ENCODE data around the gene PCYT2.

PCYT2 gene

GRCh38 chr17:81912441-81913309 lies 1.5 kb upstream of the PCYT2 start:
- no peak for DNase-seq (ENCODE audit: low read depth)

- DNase-seq (ENCODE audit: low read depth) = no peak
These were observed 770 bp upstream of the PCYT2 start for GRCh38 chr17:81911969-81912368.

- no peak for DNase-seq (ENCODE audit: low read depth)
These were observed 341 bp downstream of the PCYT2 start for GRCh38 chr17:81910840-81911276.

DNA sequence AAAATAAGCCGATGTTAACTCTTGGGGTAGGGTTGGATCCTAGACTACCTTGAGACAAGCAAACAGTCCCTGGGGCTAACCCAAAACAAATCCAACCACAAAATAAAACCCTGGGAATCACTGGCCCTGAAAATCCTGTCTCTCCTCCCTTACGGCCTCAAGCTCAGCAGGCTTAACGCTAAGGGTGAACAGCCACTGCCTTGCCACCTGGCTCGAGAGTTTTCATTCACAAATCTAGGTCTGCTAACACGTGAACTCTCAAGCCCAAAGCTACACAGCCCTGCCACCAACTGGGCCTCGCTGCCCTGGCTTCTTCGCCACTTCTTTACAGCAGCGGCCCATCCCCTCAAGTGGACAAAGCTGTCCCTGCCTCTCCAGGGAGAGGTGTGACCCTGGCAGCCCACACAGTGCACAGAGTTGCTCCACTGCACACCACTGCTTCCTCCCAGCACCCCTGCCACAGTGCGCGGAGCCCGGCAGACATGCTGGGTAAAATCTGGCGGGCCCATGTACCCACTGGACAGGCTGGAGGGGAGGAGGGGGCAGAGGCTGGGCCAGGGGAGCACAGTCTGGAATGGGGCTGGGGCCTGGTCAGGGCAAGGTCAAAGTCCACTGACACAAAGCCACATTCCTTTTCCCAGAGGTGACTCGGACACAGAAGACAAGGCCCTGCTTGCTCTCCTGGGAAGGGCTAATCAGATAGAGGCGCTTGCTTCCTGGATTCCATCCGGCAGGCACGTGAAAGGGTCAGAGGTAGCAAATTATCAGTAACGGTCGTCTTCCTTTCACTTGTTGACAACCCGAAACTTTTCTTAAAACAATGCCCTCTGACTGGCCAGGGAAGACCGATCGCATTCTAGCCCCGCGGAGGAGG lies 996 bp downstream of the PCYT2 start:
- DNase-seq (ENCODE audit: low read depth) = no peak

- DNase-seq (ENCODE audit: low read depth) = no peak
These were observed 2.0 kb downstream of the PCYT2 start for GRCh38 chr17:81909231-81909630.

DNA sequence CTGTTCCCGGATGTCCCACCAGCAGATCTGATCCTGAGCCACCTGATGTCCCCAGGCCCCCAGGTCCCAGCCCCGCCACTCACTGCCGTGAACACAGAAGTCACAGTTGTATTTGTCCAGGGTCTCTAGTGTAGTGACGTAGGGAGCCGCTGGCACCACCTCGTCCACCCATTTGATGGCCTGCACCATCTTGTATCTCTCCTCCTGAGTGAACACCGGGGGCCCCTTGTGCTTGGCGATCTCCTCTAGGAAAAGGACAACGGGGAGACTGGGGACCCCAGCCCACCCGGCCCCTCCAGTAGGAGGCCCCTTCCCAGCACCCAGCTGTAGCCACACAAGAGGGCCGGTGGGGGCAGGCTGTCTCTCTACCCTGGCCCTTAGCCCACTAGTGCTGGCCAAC lies 2.4 kb downstream of the PCYT2 start:
- DNase-seq (ENCODE audit: low read depth) = no peak

- DNase-seq (ENCODE audit: low read depth) = no peak
These were observed 3.7 kb downstream of the PCYT2 start for GRCh38 chr17:81907219-81908145.

- no peak for DNase-seq (ENCODE audit: low read depth)
These were observed 4.6 kb downstream of the PCYT2 start for GRCh38 chr17:81906476-81907218.

DNA sequence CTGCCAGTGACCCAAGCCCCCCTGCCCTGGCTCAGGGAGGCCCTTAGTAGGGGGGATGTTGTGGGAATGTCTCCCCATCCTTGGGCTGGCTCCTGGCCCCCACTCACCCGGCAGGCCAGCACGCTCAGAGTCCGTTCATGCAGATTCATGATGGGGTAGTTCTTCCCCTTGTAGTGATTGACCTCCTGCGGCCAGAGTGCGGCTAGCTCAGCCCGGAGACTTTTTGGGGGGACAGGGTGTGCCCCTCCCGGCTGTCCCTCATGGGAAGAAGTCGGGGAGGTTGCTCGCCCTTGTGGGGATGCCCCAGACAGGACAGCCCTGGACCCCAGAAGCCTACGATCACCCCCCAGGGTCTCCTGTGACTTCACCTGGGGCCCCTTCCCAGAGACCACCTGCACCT lies 5.2 kb downstream of the PCYT2 start:
- no peak for DNase-seq (ENCODE audit: low read depth)

- DNase-seq (ENCODE audit: low read depth) = no peak
These were observed 5.7 kb downstream of the PCYT2 start for GRCh38 chr17:81905424-81905875.

DNA sequence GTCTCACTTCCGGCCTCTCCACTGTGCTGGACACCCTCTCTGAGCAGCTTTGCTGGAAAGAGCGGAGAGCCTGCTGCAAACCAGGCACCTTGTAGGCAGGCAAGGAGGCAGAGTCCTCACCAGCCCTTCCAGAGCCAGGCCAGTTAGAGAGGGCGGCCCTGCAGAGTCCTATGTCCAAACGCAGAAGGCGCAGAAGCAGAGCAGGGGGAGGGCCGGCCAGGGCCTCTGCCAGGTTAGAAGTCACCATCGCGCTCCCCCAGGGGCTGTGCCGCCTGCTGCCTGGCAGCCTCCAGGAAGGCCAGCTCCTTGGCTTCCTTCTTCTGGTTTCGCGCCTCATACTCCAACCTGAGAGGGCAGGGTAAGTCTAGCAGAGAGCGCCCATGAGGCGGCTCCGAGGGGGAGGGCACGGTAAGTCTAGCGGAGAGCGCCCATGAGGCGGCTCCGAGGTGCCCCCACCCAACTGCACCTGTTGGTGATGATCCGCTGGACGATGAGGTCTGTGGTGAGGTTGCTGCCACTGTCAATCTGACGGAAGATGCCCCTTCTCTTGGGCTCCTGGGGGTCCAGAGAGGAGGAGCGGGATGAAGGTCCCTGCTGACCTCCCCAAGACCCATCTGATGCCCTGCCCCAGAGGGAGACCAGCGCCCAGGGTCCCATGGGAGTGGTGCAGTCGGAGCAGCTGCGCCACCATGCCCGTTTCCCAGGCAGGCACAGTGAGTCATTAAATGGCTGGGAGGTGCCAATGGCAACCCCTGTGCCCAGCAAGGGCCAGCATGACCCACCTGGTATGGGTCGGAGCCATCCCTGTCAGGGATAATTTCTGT lies 6.4 kb downstream of the PCYT2 start:
- no peak for DNase-seq (ENCODE audit: low read depth)

- no peak for DNase-seq (ENCODE audit: low read depth)
These were observed 7.2 kb downstream of the PCYT2 start for GRCh38 chr17:81903896-81904599.

- no peak for DNase-seq (ENCODE audit: low read depth)
These were observed 7.8 kb downstream of the PCYT2 start for GRCh38 chr17:81903415-81903831.

- DNase-seq (ENCODE audit: low read depth) = no peak
These were observed 8.4 kb downstream of the PCYT2 start for GRCh38 chr17:81902653-81903414.

GRCh38 chr17:81902023-81902652 lies 9.1 kb downstream of the PCYT2 start, which contains the start of gene NPB:
Gene NPB (plus strand): TSS chr17:81902238. CDS start chr17:81902278, 40 bp downstream.
- DNase-seq (ENCODE audit: low read depth) = no peak

DNA sequence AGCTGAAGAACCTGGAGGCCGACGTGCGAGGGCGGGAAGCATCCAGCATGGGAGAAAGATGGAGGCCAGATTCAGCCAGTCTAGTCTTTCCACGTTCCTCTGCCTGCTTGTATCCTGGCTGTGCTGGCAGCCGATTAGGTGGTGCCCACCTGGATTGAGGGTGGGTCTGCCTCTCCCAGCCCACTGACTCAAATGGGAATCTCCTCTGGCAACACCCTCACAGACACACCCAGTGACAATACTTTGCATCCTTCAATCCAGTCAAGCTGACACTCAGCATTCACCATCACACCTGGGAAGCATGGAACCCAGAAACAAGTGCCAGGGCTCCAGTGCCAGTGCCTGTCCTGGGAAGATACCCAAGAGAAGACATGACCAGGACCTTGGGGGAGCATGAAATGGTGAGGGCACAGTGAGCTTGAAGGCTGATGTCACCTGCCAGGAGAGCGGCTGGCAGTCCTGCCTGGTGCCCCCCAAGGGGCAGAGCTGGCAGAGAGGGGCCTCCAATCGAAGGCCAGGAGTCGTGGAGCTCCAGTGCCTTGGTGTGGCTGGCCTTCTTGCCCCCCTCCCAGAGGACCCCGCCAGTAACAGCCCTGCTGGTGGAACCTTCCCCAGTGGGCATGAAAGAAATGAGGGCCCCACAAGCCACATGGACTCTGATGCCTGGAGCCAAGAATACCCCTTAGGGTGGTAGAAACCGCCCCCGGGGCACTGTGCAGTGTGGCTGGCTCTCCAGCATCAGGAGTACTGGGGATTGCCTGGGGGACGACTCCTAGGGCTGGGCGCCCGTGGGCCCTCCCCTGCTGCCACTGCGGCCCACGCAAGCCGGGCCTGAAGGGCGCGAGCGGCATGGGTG lies 9.8 kb downstream of the PCYT2 start:
- DNase-seq (ENCODE audit: low read depth) = no peak

DNA sequence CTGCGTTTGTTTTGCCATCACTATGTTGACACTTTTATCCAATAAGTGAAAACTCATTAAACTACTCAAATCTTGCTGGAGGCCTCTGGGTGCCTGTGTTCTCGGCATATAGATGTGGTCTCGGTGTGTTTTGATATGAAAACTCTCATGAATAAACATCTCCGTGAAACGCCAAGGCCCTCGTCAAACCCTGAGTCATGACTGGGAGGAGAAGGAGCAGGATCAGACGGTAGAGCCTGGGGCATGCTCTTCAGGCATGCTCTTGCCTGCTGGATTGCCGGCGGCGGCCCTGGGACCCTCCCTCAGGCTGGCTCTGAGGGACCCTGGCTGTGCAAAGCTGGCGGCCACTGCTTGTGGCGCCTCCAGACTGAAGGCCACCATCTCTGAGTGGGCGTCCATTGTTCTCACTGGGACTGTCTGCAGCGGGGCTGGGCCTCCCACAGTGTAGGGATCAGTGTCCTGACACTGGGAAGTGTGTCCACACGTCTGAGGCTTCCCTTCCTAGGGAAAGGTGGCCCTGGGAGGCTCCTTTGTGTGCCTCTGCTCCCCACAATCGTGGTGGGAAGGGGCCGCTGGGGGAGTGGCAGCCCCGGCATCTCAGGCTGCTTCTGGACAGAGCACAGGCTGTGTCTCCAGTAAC lies 10.9 kb downstream of the PCYT2 start:
- DNase-seq (ENCODE audit: low read depth) = no peak

Data from activated T-cell treated with anti-CD3 and anti-CD28 coated beads for 1 hour (primary cell).